Duodenal mucosa (tissue), 2 donors: Measurements from ENCODE around the gene DHRS1.
A peak's percentile ranks its signal among the peaks of the same experiment; 100 is the strongest.

Experiments
- H3K27ac ChIP-seq: one replicate; pipeline ENCODE4 v1.7.0; 2013; ENCODE audit warnings: low read depth, low read length
- H3K27me3 ChIP-seq, 2 donors: one replicate each; pipeline ENCODE4 v1.7.0; 2013; ENCODE audit warnings: low read length in 2 of 2, control low read depth in 1 of 2; ENCODE audit not compliant: insufficient read depth in 2 of 2, control insufficient read depth in 1 of 2
- H3K36me3 ChIP-seq, 2 donors: one replicate each; pipeline ENCODE4 v1.7.0; 2013; ENCODE audit warnings: low read length in 2 of 2, control low read depth in 1 of 2; ENCODE audit not compliant: insufficient read depth in 2 of 2, control insufficient read depth in 1 of 2
- H3K4me1 ChIP-seq, 2 donors: one replicate each; pipeline ENCODE4 v1.7.0; 2013; ENCODE audit warnings: low read length in 2 of 2, control low read depth in 1 of 2; ENCODE audit not compliant: insufficient read depth in 2 of 2, control insufficient read depth in 1 of 2
- H3K4me3 ChIP-seq, 2 donors: one replicate each; pipeline ENCODE4 v1.7.0; 2013; ENCODE audit warnings: low read length in 2 of 2, low read depth in 1 of 2
- H3K9ac ChIP-seq, 2 donors: one replicate each; pipeline ENCODE4 v1.7.0; 2013; ENCODE audit warnings: low read length in 2 of 2, low read depth in 1 of 2
- H3K9me3 ChIP-seq, 2 donors: one replicate each; pipeline ENCODE4 v1.7.0; 2013; ENCODE audit warnings: low read length in 2 of 2, control low read depth in 1 of 2; ENCODE audit not compliant: control insufficient read depth in 1 of 2

Gene DHRS1

GRCh38 chr14:24296341-24297157 is 3.0 kb downstream of the DHRS1 start:
- no peaks in the 10 kb centered on the region for H3K27me3 ChIP-seq
- peak overlapping the region in 1 of 2 donors; percentile 24 for H3K4me3 ChIP-seq
- peaks cover 23 to 36% of the 10 kb centered on the region in 2 donors for H3K36me3 ChIP-seq
- H3K4me1 ChIP-seq = peaks cover 38 to 42% of the 10 kb centered on the region in 2 donors
- no peak overlapping the region for H3K27ac ChIP-seq
- H3K9ac ChIP-seq = peak overlapping the region; percentile 8 to 22
- no peaks in the 10 kb centered on the region for H3K9me3 ChIP-seq

GRCh38 chr14:24293525-24293924 is 6.1 kb downstream of the DHRS1 start:
- Histone ChIP-seq H3K27ac (no peak overlapping the region), H3K4me3 (no peak overlapping the region), H3K9ac (no peak overlapping the region), H3K9me3 (no peaks in the 10 kb centered on the region), H3K4me1 (peaks cover 16 to 17% of the 10 kb centered on the region in 2 donors), H3K36me3 (peaks cover 40 to 54% of the 10 kb centered on the region in 2 donors), H3K27me3 (no peaks in the 10 kb centered on the region)

GRCh38 chr14:24292118-24292807 is 7.3 kb downstream of the DHRS1 start:
- H3K27me3 ChIP-seq = no peaks in the 10 kb centered on the region
- H3K4me1 ChIP-seq = peaks cover 7 to 9% of the 10 kb centered on the region in 2 donors
- H3K9me3 ChIP-seq = no peaks in the 10 kb centered on the region
- H3K4me3 ChIP-seq = no peak overlapping the region
- peaks cover 40 to 54% of the 10 kb centered on the region in 2 donors for H3K36me3 ChIP-seq
- no peak overlapping the region for H3K27ac ChIP-seq
- no peak overlapping the region for H3K9ac ChIP-seq

GRCh38 chr14:24291446-24292117 is 8.0 kb downstream of the DHRS1 start:
- H3K4me1 ChIP-seq = peaks cover under 1 to 2% of the 10 kb centered on the region in 2 donors
- H3K4me3 ChIP-seq = no peak overlapping the region
- H3K9me3 ChIP-seq = no peaks in the 10 kb centered on the region
- H3K27me3 ChIP-seq = no peaks in the 10 kb centered on the region
- H3K9ac ChIP-seq = no peak overlapping the region
- H3K36me3 ChIP-seq = peaks cover 38 to 51% of the 10 kb centered on the region in 2 donors
- no peak overlapping the region for H3K27ac ChIP-seq

- H3K27ac ChIP-seq = no peak overlapping the region
- peaks cover 31 to 43% of the 10 kb centered on the region in 2 donors for H3K36me3 ChIP-seq
These were observed 8.8 kb downstream of the DHRS1 start for GRCh38 chr14:24290746-24291145.

GRCh38 chr14:24289649-24290280 is 9.8 kb downstream of the DHRS1 start:
- no peaks in the 10 kb centered on the region for H3K4me1 ChIP-seq
- no peak overlapping the region for H3K4me3 ChIP-seq
- no peaks in the 10 kb centered on the region for H3K9me3 ChIP-seq
- no peak overlapping the region for H3K9ac ChIP-seq
- H3K27me3 ChIP-seq = no peaks in the 10 kb centered on the region
- no peak overlapping the region for H3K27ac ChIP-seq
- peaks cover 27 to 35% of the 10 kb centered on the region in 2 donors for H3K36me3 ChIP-seq

More at GRCh38 chr14:24290746-24291145, 8.8 kb downstream of the DHRS1 start:
- H3K4me3 ChIP-seq = no peak overlapping the region
- no peaks in the 10 kb centered on the region for H3K27me3 ChIP-seq
- H3K9me3 ChIP-seq = no peaks in the 10 kb centered on the region
- no peak overlapping the region for H3K9ac ChIP-seq
- H3K4me1 ChIP-seq = no peaks in the 10 kb centered on the region

GRCh38 chr14:24286996-24287395 is 12.6 kb downstream of the DHRS1 start:
- Histone ChIP-seq H3K27me3 (no peaks in the 10 kb centered on the region), H3K9ac (no peak overlapping the region), H3K27ac (no peak overlapping the region), H3K4me1 (no peaks in the 10 kb centered on the region), H3K36me3 (peaks cover 20 to 27% of the 10 kb centered on the region in 2 donors), H3K4me3 (no peak overlapping the region), H3K9me3 (no peaks in the 10 kb centered on the region)

GRCh38 chr14:24285351-24285750 is 14.2 kb downstream of the DHRS1 start:
- Histone ChIP-seq H3K9me3 (no peaks in the 10 kb centered on the region), H3K27ac (no peak overlapping the region), H3K36me3 (peaks cover 11% of the 10 kb centered on the region in 2 donors)

GRCh38 chr14:24284501-24285035 is 15.0 kb downstream of the DHRS1 start:
- Histone ChIP-seq H3K36me3 (peaks cover 3 to 4% of the 10 kb centered on the region in 2 donors), H3K4me1 (peaks cover 0 to 4% of the 10 kb centered on the region in 2 donors), H3K4me3 (no peak overlapping the region), H3K27ac (no peak overlapping the region), H3K9ac (no peak overlapping the region), H3K27me3 (no peaks in the 10 kb centered on the region), H3K9me3 (no peaks in the 10 kb centered on the region)

More at GRCh38 chr14:24285351-24285750, 14.2 kb downstream of the DHRS1 start:
- Histone ChIP-seq H3K4me3 (no peak overlapping the region), H3K9ac (no peak overlapping the region), H3K4me1 (no peaks in the 10 kb centered on the region), H3K27me3 (no peaks in the 10 kb centered on the region)
